Chondrocyte (in vitro differentiated cells): Measurements from ENCODE around the gene HAUS1. TPM values are rescaled to one million over a fixed set of nuclear protein-coding genes. Genes with fewer than 3 reads are reported as not detected.

ENCODE experiments used
- DNase-seq: peaks from one replicate; pipeline ENCODE4 v3.0.0; 2021; ENCODE audit warnings: mixed read lengths, low spot score
- H3K27ac Mint-ChIP-seq: one replicate; pipeline ENCODE4 v1.8.0; 2021; ENCODE audit warnings: mild to moderate bottlenecking, moderate library complexity, mixed read lengths; ENCODE audit not compliant: unreplicated experiment
- H3K27me3 Mint-ChIP-seq: 2 replicates; pipeline ENCODE4 v1.8.0; 2021; ENCODE audit warnings: low read depth, mixed read lengths
- H3K36me3 Mint-ChIP-seq: 2 replicates; pipeline ENCODE4 v1.8.0; 2021; ENCODE audit warnings: low read depth, mixed read lengths
- H3K4me1 Mint-ChIP-seq: 2 replicates; pipeline ENCODE4 v1.8.0; 2021; ENCODE audit warnings: low read depth, mild to moderate bottlenecking, mixed read lengths
- H3K4me3 Mint-ChIP-seq: one replicate; pipeline ENCODE4 v1.8.0; 2021; ENCODE audit warnings: mild to moderate bottlenecking, moderate library complexity, mixed read lengths; ENCODE audit not compliant: unreplicated experiment
- H3K9me3 Mint-ChIP-seq: 2 replicates; pipeline ENCODE4 v1.8.0; 2021; ENCODE audit warnings: low read depth, mixed read lengths
- total RNA-seq: library from RNA; stranded (reverse); gene quantifications from 3 replicates; pipeline ENCODE4 v1.2.1, GENCODE V29; 2021
- TF ChIP-seq, protein P1 (sequence below): fragments of 200-600 bp; sonication (generic); IDR thresholded peaks from 2 replicates; pipeline ENCODE4 v1.5.0; 2021; ENCODE audit warnings: antibody characterized with exemption, mild to moderate bottlenecking, moderate library complexity

HAUS1 gene
- total RNA-seq, 1 donor from 2014 or later = 21.5 TPM

DNA sequence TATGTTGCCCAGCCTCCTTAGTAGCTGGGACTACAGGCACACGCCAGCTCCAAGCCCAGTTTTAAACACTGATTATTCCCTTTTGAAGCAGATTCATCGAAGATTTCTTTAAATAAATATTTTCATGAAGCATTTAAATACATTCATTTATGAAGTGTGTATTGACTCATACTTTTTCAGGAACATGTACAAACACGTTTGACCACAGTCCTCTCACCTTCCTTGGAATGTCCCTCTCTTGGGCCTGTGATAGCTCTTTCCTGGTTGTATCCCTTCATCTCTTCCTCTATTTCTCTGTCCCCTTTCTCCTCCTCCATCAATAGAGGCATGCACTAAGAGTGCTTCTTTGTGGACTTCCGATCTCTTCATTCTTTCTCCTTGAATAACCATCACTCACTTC is 34.7 kb upstream of the HAUS1 start:
- no peak overlapping the region for H3K27ac Mint-ChIP-seq
- H3K4me1 Mint-ChIP-seq = peaks cover 33% of the 10 kb centered on the region
- peaks cover 3% of the 10 kb centered on the region for H3K9me3 Mint-ChIP-seq
- no peak for DNase-seq
- H3K36me3 Mint-ChIP-seq = no peaks in the 10 kb centered on the region
- H3K27me3 Mint-ChIP-seq = no peaks in the 10 kb centered on the region
- TF ChIP-seq, protein P1, sequence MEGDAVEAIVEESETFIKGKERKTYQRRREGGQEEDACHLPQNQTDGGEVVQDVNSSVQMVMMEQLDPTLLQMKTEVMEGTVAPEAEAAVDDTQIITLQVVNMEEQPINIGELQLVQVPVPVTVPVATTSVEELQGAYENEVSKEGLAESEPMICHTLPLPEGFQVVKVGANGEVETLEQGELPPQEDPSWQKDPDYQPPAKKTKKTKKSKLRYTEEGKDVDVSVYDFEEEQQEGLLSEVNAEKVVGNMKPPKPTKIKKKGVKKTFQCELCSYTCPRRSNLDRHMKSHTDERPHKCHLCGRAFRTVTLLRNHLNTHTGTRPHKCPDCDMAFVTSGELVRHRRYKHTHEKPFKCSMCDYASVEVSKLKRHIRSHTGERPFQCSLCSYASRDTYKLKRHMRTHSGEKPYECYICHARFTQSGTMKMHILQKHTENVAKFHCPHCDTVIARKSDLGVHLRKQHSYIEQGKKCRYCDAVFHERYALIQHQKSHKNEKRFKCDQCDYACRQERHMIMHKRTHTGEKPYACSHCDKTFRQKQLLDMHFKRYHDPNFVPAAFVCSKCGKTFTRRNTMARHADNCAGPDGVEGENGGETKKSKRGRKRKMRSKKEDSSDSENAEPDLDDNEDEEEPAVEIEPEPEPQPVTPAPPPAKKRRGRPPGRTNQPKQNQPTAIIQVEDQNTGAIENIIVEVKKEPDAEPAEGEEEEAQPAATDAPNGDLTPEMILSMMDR = no peak
- no peak overlapping the region for H3K4me3 Mint-ChIP-seq

DNA sequence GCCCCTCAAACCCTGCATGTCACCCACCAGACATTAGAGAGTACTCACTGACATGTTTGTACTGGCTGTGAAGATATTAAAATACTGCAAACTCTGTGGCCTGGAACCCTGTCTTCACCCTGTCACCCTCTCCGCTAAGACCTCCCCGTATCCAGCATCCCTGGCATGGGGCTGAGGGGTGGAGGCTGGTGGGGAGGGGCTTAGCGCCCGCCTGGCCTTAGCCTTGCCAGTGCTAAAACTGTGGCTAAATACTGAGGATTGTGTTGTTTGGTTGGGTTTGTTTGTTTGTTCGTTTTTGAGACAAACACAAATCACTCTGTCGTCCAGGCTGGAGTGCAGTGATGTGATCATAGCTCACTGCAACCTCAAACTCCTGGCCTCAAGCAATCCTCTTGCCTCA is 34.0 kb upstream of the HAUS1 start:
- Mint-ChIP-seq H3K4me1 (peaks cover 31% of the 10 kb centered on the region), H3K9me3 (peaks cover 3% of the 10 kb centered on the region), H3K36me3 (no peaks in the 10 kb centered on the region), H3K4me3 (no peak overlapping the region), H3K27me3 (no peaks in the 10 kb centered on the region), H3K27ac (no peak overlapping the region)
- TF ChIP-seq, protein P1 = no peak
- DNase-seq = no peak

GRCh38 chr18:46070815-46071652 is 33.2 kb upstream of the HAUS1 start:
- H3K36me3 Mint-ChIP-seq = no peaks in the 10 kb centered on the region
- H3K27me3 Mint-ChIP-seq = no peaks in the 10 kb centered on the region
- no peak for DNase-seq
- H3K9me3 Mint-ChIP-seq = peaks cover 3% of the 10 kb centered on the region
- H3K4me1 Mint-ChIP-seq = peaks cover 31% of the 10 kb centered on the region
- TF ChIP-seq, protein P1 = no peak
- peak overlapping the region; percentile 68 for H3K4me3 Mint-ChIP-seq
- no peak overlapping the region for H3K27ac Mint-ChIP-seq

DNA sequence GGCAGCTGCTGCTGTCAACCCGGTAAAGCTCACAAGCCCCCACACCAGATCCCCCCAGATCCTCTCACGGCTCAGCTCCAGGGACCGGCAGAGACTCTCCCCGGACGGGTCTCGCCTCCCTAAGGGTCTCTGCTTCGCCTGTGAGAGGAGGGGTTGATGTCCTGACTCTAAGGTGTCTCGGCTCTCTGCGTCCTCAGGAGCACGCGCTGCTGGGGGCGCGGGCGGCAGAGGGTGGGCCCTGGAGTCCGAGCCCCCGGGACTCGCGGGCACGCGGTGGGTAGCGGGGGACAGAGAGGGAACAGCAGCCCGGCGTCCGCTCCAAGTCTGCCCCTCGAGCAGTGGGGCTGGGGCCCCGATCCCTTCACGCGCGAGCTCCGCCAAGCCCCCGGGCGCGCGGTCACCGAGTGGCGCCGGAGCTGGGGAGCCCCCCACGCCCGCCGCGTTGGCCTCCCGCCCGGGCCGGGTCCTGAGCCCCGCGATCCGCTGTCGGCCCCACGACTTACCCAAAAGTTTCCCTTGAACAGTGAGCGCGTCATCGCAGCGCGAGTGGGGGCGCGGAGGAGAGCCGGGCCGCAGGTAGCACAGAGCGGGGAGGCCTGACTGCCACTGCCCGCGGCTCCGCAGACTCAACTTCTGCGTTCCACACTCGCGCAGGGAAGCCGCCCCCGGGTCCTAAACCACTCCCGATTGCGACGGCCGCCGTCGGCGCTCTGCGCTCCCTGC is 32.4 kb upstream of the HAUS1 start, which contains the start of gene PSTPIP2:
TSS of gene PSTPIP2 (minus strand) at position 608 of the 723 bp plus-strand sequence. CDS start at position 536, 72 bp downstream.
- peaks cover 31% of the 10 kb centered on the region for H3K4me1 Mint-ChIP-seq
- DNase-seq = no peak
- no peaks in the 10 kb centered on the region for H3K27me3 Mint-ChIP-seq
- TF ChIP-seq, protein P1 = no peak
- peaks cover 3% of the 10 kb centered on the region for H3K9me3 Mint-ChIP-seq
- peak within 1 kb of the TSS; percentile 77 for H3K4me3 Mint-ChIP-seq
- no peak within 1 kb of the TSS for H3K27ac Mint-ChIP-seq
- no peaks in the 10 kb centered on the region for H3K36me3 Mint-ChIP-seq

GRCh38 chr18:46072376-46072867 is 31.8 kb upstream of the HAUS1 start:
- Mint-ChIP-seq H3K4me1 (peaks cover 31% of the 10 kb centered on the region), H3K27ac (no peak overlapping the region), H3K36me3 (no peaks in the 10 kb centered on the region), H3K4me3 (peak overlapping the region; percentile 77), H3K27me3 (no peaks in the 10 kb centered on the region), H3K9me3 (peaks cover 3% of the 10 kb centered on the region)
- TF ChIP-seq, protein P1 = peak; percentile 65
- no peak for DNase-seq
